ENCODE results near the gene SCG5. TPM values are rescaled to one million over a fixed set of nuclear protein-coding genes. Genes with fewer than 3 reads are reported as not detected.
A peak's percentile ranks its signal among the peaks of the same experiment; 100 is the strongest.

SCG5 gene
- total RNA-seq, 1 experiment from 2014 or later: 36.1 TPM

- peak; percentile 67 for DNase-seq (ENCODE audit: low read depth)
Measured at GRCh38 chr15:32659340-32660155, 18.0 kb downstream of the SCG5 start.

- no peak for DNase-seq (ENCODE audit: low read depth)
Measured at GRCh38 chr15:32663671-32664070, 22.2 kb downstream of the SCG5 start.

- DNase-seq (ENCODE audit: low read depth): no peak
Measured at GRCh38 chr15:32664796-32665195, 23.3 kb downstream of the SCG5 start.

- DNase-seq (ENCODE audit: low read depth): no peak
Measured at GRCh38 chr15:32667321-32667720, 25.8 kb downstream of the SCG5 start.

- no peak for DNase-seq (ENCODE audit: low read depth)
Measured at GRCh38 chr15:32668942-32669341, 27.4 kb downstream of the SCG5 start.

- DNase-seq (ENCODE audit: low read depth): no peak
Measured at GRCh38 chr15:32669896-32670611, 28.5 kb downstream of the SCG5 start.

- DNase-seq (ENCODE audit: low read depth): no peak
Measured at GRCh38 chr15:32670623-32671022, 29.1 kb downstream of the SCG5 start.

GRCh38 chr15:32671339-32672325 lies 30.1 kb downstream of the SCG5 start:
- no peak for DNase-seq (ENCODE audit: low read depth)

GRCh38 chr15:32674681-32675080 lies 33.2 kb downstream of the SCG5 start:
- no peak for DNase-seq (ENCODE audit: low read depth)

- DNase-seq (ENCODE audit: low read depth): no peak
Measured at GRCh38 chr15:32675466-32675865, 34.0 kb downstream of the SCG5 start.

GRCh38 chr15:32676169-32676568 lies 34.7 kb downstream of the SCG5 start:
- no peak for DNase-seq (ENCODE audit: low read depth)

- no peak for DNase-seq (ENCODE audit: low read depth)
Measured at GRCh38 chr15:32677238-32677750, 35.8 kb downstream of the SCG5 start.

- no peak for DNase-seq (ENCODE audit: low read depth)
Measured at GRCh38 chr15:32679298-32679690, 37.8 kb downstream of the SCG5 start.

- peak; percentile 88 for DNase-seq (ENCODE audit: low read depth)
Measured at GRCh38 chr15:32682569-32682968, 41.1 kb downstream of the SCG5 start.

GRCh38 chr15:32682977-32683630 lies 41.6 kb downstream of the SCG5 start:
- no peak for DNase-seq (ENCODE audit: low read depth)

- DNase-seq (ENCODE audit: low read depth): peak; percentile 97
Measured at GRCh38 chr15:32683906-32684584, 42.5 kb downstream of the SCG5 start.

GRCh38 chr15:32685576-32685975 lies 44.1 kb downstream of the SCG5 start:
- DNase-seq (ENCODE audit: low read depth): peak; percentile 52

- DNase-seq (ENCODE audit: low read depth): peak; percentile 58
Measured at GRCh38 chr15:32687556-32687955, 46.0 kb downstream of the SCG5 start.

- DNase-seq (ENCODE audit: low read depth): peak; percentile 63
Measured at GRCh38 chr15:32688151-32688639, 46.7 kb downstream of the SCG5 start.

All from HT1080 (cell line).